Measurements from ENCODE around the gene WDR46.

WDR46 gene

DNA sequence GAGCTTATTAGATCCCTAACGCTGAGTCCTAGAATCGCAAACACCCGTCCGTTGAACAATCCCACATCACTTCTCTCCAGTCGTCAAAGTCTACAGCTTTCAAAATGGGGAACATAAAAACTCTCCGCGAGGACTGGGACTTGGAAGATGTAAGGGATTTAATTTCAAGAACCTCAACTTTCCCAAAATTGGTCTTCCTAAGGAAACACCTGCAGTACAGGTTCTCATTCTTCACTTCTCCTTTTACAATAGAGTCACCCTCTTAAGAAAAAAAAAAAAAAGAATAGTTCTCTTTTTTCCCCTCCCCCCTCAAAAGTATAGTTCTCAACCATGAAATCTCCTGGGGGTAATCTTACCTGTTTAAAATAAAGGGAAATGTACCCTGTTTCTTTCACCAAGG lies 35.1 kb upstream of the WDR46 start:
- TF ChIP-seq, protein P1, sequence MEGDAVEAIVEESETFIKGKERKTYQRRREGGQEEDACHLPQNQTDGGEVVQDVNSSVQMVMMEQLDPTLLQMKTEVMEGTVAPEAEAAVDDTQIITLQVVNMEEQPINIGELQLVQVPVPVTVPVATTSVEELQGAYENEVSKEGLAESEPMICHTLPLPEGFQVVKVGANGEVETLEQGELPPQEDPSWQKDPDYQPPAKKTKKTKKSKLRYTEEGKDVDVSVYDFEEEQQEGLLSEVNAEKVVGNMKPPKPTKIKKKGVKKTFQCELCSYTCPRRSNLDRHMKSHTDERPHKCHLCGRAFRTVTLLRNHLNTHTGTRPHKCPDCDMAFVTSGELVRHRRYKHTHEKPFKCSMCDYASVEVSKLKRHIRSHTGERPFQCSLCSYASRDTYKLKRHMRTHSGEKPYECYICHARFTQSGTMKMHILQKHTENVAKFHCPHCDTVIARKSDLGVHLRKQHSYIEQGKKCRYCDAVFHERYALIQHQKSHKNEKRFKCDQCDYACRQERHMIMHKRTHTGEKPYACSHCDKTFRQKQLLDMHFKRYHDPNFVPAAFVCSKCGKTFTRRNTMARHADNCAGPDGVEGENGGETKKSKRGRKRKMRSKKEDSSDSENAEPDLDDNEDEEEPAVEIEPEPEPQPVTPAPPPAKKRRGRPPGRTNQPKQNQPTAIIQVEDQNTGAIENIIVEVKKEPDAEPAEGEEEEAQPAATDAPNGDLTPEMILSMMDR (IDR thresholded peaks at IDR 0.05; ENCODE audit: extremely low read depth, missing control alignments), result no peak
- peak; percentile 24 for DNase-seq (ENCODE audit: low spot score)

DNA sequence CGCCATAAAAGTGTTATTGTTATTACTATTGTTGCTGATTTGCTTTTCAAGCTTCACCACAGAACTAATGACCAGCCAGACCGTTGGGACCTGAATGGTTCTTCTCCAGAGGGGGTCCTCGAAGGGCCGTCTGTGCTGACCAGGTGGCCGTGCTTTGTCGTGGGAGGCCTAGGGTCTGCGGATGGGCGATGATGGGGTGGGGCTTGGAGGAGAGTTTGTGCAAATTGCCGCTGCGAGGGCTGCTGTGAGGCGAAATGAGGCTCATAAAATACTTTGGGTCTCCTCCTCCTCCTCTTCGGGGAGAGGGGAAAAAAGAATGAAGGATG lies 34.5 kb upstream of the WDR46 start:
- no peak for DNase-seq (ENCODE audit: low spot score)
- TF ChIP-seq, protein P1 (IDR thresholded peaks at IDR 0.05; ENCODE audit: extremely low read depth, missing control alignments), result no peak

DNA sequence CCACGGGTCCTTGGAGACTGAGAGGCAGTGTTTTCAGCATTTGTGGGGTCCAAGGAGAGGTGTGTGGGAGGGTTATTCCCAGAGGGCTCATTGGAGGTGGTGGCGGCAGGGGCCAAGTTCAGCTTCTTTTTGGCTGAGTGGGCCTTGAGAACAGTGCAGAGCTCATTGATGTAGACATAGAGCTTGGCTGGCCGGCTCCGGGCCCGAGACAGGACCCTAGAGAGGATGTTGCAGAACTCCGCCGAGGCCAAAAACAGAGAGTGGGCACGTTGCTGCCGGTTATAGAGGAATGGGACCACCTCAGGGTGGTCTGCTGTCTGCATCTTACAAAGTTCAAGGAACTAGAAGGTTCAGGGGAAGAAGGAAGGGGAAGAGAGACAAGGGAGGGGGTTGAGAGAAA lies 32.2 kb upstream of the WDR46 start:
- TF ChIP-seq, protein P1 (IDR thresholded peaks at IDR 0.05; ENCODE audit: extremely low read depth, missing control alignments), result no peak
- DNase-seq (ENCODE audit: low spot score), result no peak

DNA sequence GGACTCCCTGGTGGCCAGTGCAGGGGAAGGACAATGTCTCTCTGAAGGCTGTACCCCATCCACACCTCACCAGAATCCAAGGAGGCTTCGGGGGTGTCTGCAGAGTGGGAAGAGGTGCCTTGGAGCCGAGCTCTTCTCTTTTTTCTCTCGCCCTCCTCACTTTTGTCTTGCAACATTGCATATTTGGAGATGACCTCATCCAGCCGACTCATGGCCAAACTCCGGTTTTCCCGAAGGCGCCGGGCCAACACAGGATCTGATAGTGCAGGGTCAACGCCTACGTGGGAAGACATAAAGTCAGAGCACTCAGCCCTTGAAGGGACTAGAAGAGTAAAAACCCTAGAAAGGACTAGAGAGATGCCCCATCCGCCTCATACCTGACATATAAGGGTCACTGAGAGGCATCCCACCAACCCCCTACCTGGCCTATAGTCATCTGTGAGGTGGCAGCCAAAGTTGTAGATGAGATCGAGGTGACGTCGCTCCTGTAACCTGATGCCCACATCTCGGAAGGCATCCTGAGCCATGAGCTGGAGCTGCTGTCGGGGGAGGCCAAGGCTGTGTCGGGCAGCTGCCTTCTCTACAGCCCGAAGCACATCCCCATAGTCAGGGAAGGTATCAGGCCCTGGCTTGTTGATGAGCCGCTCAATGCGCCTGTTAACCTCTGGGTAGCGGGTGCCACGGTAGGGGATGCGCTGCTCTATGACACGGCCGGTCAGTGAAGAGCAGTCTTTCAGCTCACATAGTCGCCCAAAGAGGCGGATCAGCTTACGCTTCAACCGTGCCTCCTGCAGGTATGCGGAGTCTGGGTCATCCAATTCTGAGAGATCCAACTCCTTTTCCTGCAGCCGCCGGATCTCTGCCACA lies 31.5 kb upstream of the WDR46 start:
- DNase-seq (ENCODE audit: low spot score), result no peak
- TF ChIP-seq, protein P1 (IDR thresholded peaks at IDR 0.05; ENCODE audit: extremely low read depth, missing control alignments), result no peak

DNA sequence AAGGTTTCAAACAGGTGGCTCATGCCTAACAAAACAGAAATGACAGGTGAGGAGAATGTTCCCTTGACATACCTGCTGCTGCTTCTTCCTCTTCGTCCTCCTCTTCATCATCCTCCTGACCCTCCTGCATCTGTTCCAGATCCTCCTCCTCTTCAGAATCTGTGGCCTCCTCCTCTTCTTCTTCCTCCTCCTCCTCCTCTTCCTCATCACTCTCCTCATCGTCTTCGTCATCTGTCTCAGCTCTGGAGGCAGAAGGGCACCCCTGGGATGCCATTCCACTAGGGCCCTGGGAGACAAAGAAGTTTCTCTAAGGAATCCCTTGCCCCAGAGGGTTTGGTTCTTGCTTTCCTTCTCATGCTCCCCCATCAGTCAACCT lies 30.9 kb upstream of the WDR46 start:
- DNase-seq (ENCODE audit: low spot score), result no peak
- TF ChIP-seq, protein P1 (IDR thresholded peaks at IDR 0.05; ENCODE audit: extremely low read depth, missing control alignments), result no peak

DNA sequence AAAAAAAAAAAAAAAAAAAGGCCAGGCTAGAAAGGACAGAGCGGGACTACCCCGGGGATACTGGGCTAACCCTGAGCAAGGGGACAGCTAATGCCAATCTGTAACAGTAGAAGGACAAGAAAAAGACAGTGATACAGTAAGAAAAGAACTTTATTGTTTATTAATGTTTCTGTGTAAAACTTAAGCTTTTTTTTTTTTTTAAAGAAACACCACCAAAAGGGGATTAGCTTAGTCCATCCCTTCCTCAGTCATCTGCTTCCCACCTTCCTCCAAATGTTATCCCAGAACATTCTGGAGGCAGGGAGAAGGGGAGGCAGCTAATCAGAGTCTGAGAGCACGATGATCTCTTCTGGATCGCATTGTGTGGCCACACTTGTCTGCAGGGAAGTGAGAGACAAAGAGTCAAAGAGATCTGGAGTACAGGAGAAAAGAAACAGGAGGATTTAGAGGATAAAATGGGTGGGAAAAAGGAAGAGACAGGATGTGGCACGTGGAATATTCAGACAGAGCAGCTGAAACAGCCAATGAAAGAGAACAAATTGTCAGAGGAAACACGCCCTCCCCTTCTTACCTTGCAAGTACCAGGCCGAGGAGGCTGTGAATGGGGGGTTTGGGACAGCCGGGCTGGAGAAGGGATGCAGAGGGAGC lies 29.5 kb upstream of the WDR46 start:
- TF ChIP-seq, protein P1 (IDR thresholded peaks at IDR 0.05; ENCODE audit: extremely low read depth, missing control alignments), result no peak
- no peak for DNase-seq (ENCODE audit: low spot score)

DNA sequence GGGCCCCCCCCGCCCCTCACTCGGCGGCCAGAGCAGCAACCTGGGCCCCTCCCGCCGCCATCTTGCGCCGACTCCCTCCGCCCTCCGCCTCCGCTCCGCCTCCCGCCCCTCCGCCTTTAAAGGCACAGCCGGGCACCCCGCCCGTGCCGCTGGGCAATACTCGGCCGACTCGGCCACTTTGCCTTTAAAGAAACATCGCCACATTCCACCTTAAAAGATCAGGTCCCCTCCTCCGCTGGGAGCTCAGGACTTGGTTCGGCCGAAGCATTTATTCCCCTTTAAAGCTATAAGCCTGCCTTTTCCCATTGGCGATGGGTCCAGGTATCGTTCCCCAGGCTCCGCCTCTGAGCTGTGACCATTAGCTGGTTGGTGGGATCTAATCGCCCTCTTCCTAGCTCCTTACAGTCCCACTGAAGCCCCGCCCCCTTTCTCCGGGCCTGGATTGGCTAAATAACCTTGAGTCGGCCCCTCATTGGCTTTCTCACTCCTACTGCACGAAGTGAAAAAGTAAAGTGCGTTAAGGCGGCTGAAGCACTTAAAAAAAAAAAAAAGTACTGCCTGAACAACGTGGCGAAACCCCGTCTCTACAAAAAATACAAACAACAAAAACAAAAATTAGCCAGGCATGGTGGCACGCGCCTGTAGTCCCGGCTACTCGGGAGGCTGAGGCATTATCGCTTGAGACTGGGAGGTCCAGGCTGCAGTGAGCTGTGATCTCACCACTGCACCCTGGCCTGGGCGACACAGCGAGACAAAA lies 28.8 kb upstream of the WDR46 start, which contains the start of gene ZBTB22:
Gene ZBTB22 (minus strand): TSS at position 76 of the 757 bp plus-strand sequence. CDS start 828 bp downstream, outside the sequence.
- peak; percentile 88 for DNase-seq (ENCODE audit: low spot score)
- TF ChIP-seq, protein P1 (IDR thresholded peaks at IDR 0.05; ENCODE audit: extremely low read depth, missing control alignments), result no peak
